Liver (tissue), 9 donors: ENCODE data around the gene SHBG. TPM values are rescaled to one million over a fixed set of nuclear protein-coding genes. Genes with fewer than 3 reads are reported as not detected.

Source experiments
- DNase-seq: peaks from one replicate; pipeline ENCODE4 v3.0.0-alpha.2; 2017; ENCODE audit warnings: low spot score
- H3K27ac ChIP-seq, 2 donors: one replicate each; pipeline ENCODE4 v1.7.0; 2013; ENCODE audit warnings: inconsistent platforms in 2 of 2, low read length in 2 of 2, control low read depth in 1 of 2, low read depth in 1 of 2, mild to moderate bottlenecking in 1 of 2
- H3K27me3 ChIP-seq, 4 donors: one replicate each; pipeline versions ENCODE4 v1.6.1 to v1.7.0; 2013; ENCODE audit warnings: low read length in 3 of 4, inconsistent platforms in 1 of 4, mild to moderate bottlenecking in 1 of 4, moderate library complexity in 1 of 4; ENCODE audit not compliant: control insufficient read depth in 4 of 4, insufficient read depth in 4 of 4
- H3K36me3 ChIP-seq, 4 donors: one replicate each; pipeline versions ENCODE4 v1.6.1 to v1.7.0; 2013; ENCODE audit warnings: low read length in 3 of 4, mild to moderate bottlenecking in 3 of 4, low read depth in 1 of 4, moderate library complexity in 1 of 4; ENCODE audit not compliant: control insufficient read depth in 4 of 4, insufficient read depth in 3 of 4
- H3K4me1 ChIP-seq, 4 donors: one replicate each; pipeline versions ENCODE4 v1.6.1 to v1.7.0; 2013; ENCODE audit warnings: low read length in 3 of 4, mild to moderate bottlenecking in 3 of 4, moderate library complexity in 1 of 4; ENCODE audit not compliant: control insufficient read depth in 4 of 4, insufficient read depth in 4 of 4
- H3K4me3 ChIP-seq, 3 donors: one replicate each; pipeline versions ENCODE4 v1.6.1 to v1.7.0; 2013; ENCODE audit warnings: low read length in 3 of 3, control low read depth in 1 of 3, low read depth in 1 of 3, mild to moderate bottlenecking in 1 of 3
- H3K9ac ChIP-seq, 2 donors: one replicate each; pipeline ENCODE4 v1.7.0; 2013; ENCODE audit warnings: low read length in 2 of 2, mild to moderate bottlenecking in 2 of 2, moderate library complexity in 2 of 2, control low read depth in 1 of 2, low read depth in 1 of 2
- H3K9me3 ChIP-seq, 4 donors: one replicate each; pipeline versions ENCODE4 v1.6.1 to v1.7.0; 2013; ENCODE audit warnings: low read length in 3 of 4; ENCODE audit not compliant: control insufficient read depth in 4 of 4
- EGR1 ChIP-seq, 2 donors: IDR thresholded peaks; 2 replicates each; pipeline ENCODE4 v1.6.1; 2016 to 2018; ENCODE audit warnings: antibody characterized with exemption in 2 of 2, low read depth in 2 of 2
- FOXA1 ChIP-seq: IDR thresholded peaks from 2 replicates; pipeline ENCODE4 v1.6.1; 2016; ENCODE audit warnings: antibody characterized with exemption
- FOXA2 ChIP-seq: IDR thresholded peaks from 2 replicates; pipeline ENCODE4 v1.6.1; 2016; ENCODE audit warnings: antibody characterized with exemption
- GABPA ChIP-seq, 2 donors: IDR thresholded peaks in 1 of 2; conservative IDR thresholded peaks in 1 of 2; 2 replicates each; pipeline ENCODE4 v1.6.1; 2016; ENCODE audit warnings: antibody characterized with exemption in 2 of 2, mild to moderate bottlenecking in 1 of 2, moderate library complexity in 1 of 2
- JUND ChIP-seq, 2 donors: IDR thresholded peaks; 2 replicates each; pipeline ENCODE4 v1.6.1; 2016; ENCODE audit warnings: antibody characterized with exemption in 2 of 2
- MAX ChIP-seq: IDR thresholded peaks from 2 replicates; pipeline ENCODE4 v1.6.1; 2016; ENCODE audit warnings: antibody characterized with exemption
- NR2F2 ChIP-seq: IDR thresholded peaks from 2 replicates; pipeline ENCODE4 v1.6.1; 2016; ENCODE audit warnings: antibody characterized with exemption
- RXRA ChIP-seq, 2 donors: IDR thresholded peaks; 2 replicates each; pipeline ENCODE4 v1.6.1; 2017 to 2018; ENCODE audit warnings: antibody characterized with exemption in 2 of 2, mild to moderate bottlenecking in 1 of 2
- SP1 ChIP-seq: IDR thresholded peaks from 2 replicates; pipeline ENCODE4 v1.6.1; 2018; ENCODE audit warnings: antibody characterized with exemption, mild to moderate bottlenecking
- TAF1 ChIP-seq: conservative IDR thresholded peaks from 2 replicates; pipeline ENCODE4 v1.6.1; 2016; ENCODE audit warnings: antibody characterized with exemption, mild to moderate bottlenecking
- YY1 ChIP-seq: IDR thresholded peaks from 2 replicates; pipeline ENCODE4 v1.6.1; 2016; ENCODE audit warnings: antibody characterized with exemption, mild to moderate bottlenecking
- ZBTB33 ChIP-seq: IDR thresholded peaks from 2 replicates; pipeline ENCODE4 v1.6.1; 2016; ENCODE audit warnings: antibody characterized with exemption
- WGBS: extraction: QIAGEN DNeasy Blood & Tissue Kit; methylation state at CpG from one replicate; pipeline ENCODE4 v1.1.7; 2013; 5-methylcytosine and 5-hydroxymethylcytosine counted together
- polyA plus RNA-seq, 2 donors: library from polyadenylated mRNA; stranded (reverse) in 1 of 2; unstranded in 1 of 2; fragments of 200-250 nt in 1 of 2; fragments of >200 nt in 1 of 2; fragmentation: Nextera tagmentation in 1 of 2; extraction: Ambion mirVana in 1 of 2; gene quantifications; one replicate each; pipeline versions ENCODE4 v1.2.1 to v1.2.3, GENCODE V29; 2013 to 2015
- total RNA-seq, 2 donors: library from RNA; depleted of rRNA; stranded (reverse); fragments of >200 nt; gene quantifications; one replicate each; pipeline ENCODE4 v1.2.3, GENCODE V29; 2014
- TF ChIP-seq, protein P1 (sequence below): fragments of 150-350 bp; IDR thresholded peaks from 2 replicates; pipeline ENCODE4 v1.5.1; 2017; ENCODE audit warnings: improper control_type of control experiment, low read depth, low read length; ENCODE audit not compliant: missing input control
- TF ChIP-seq, protein P2 (sequence below): IDR thresholded peaks from 2 replicates; pipeline ENCODE4 v1.6.1; 2016; ENCODE audit warnings: antibody characterized with exemption, mild to moderate bottlenecking
- TF ChIP-seq, protein P3 (sequence below): IDR thresholded peaks from 2 replicates; pipeline ENCODE4 v1.6.1; 2016; ENCODE audit warnings: antibody characterized with exemption
- donor health status: healthy.
- donor health status: healthy.
- donor health status: healthy.
- donor health status: healthy.
- donor health status: healthy.

The SHBG gene
- total and polyA plus RNA-seq, 4 donors = 3.5 to 61.6 (median 22.2) TPM

- Histone ChIP-seq H3K27me3 (no peaks in the 10 kb centered on the region), H3K4me1 (peaks cover 0 to 5% (median 0%) of the 10 kb centered on the region in 4 donors), H3K9me3 (no peaks in the 10 kb centered on the region), H3K9ac (no peak overlapping the region), H3K36me3 (peaks cover 24 to 70% (median 48%) of the 10 kb centered on the region in 4 donors), H3K27ac (no peak overlapping the region), H3K4me3 (no peak overlapping the region)
- 93% methylated on average over 5 of the region's 5 CpGs for WGBS
- TF ChIP-seq GABPA (IDR thresholded peaks at IDR 0.05 in 1 of 2, conservative IDR thresholded peaks at IDR 0.05 in 1 of 2) (no peak), ZBTB33 (no peak), YY1 (no peak), FOXA2 (no peak)
- no peak for DNase-seq
Measured at GRCh38 chr17:7591596-7591995, 38.3 kb upstream of the SHBG start.

- WGBS = 94% methylated on average over 23 of the region's 23 CpGs
- peaks cover 0 to 5% (median 0%) of the 10 kb centered on the region in 4 donors for H3K4me1 ChIP-seq
- no peak overlapping the region for H3K4me3 ChIP-seq
- DNase-seq = no peak
- H3K36me3 ChIP-seq = peaks cover 22 to 71% (median 51%) of the 10 kb centered on the region in 4 donors
- H3K9me3 ChIP-seq = no peaks in the 10 kb centered on the region
- H3K27me3 ChIP-seq = no peaks in the 10 kb centered on the region
- TF ChIP-seq FOXA1 = no peak
- TF ChIP-seq, protein P1, sequence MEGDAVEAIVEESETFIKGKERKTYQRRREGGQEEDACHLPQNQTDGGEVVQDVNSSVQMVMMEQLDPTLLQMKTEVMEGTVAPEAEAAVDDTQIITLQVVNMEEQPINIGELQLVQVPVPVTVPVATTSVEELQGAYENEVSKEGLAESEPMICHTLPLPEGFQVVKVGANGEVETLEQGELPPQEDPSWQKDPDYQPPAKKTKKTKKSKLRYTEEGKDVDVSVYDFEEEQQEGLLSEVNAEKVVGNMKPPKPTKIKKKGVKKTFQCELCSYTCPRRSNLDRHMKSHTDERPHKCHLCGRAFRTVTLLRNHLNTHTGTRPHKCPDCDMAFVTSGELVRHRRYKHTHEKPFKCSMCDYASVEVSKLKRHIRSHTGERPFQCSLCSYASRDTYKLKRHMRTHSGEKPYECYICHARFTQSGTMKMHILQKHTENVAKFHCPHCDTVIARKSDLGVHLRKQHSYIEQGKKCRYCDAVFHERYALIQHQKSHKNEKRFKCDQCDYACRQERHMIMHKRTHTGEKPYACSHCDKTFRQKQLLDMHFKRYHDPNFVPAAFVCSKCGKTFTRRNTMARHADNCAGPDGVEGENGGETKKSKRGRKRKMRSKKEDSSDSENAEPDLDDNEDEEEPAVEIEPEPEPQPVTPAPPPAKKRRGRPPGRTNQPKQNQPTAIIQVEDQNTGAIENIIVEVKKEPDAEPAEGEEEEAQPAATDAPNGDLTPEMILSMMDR = no peak
- TF ChIP-seq EGR1 (IDR thresholded peaks at IDR 0.05; ENCODE audit: low read depth in 2 of 2) = no peak
- TF ChIP-seq TAF1 = no peak
- TF ChIP-seq NR2F2 = no peak
- no peak for TF ChIP-seq JUND (IDR thresholded peaks at IDR 0.05)
- no peak for TF ChIP-seq GABPA (IDR thresholded peaks at IDR 0.05 in 1 of 2, conservative IDR thresholded peaks at IDR 0.05 in 1 of 2)
- TF ChIP-seq, protein P2, sequence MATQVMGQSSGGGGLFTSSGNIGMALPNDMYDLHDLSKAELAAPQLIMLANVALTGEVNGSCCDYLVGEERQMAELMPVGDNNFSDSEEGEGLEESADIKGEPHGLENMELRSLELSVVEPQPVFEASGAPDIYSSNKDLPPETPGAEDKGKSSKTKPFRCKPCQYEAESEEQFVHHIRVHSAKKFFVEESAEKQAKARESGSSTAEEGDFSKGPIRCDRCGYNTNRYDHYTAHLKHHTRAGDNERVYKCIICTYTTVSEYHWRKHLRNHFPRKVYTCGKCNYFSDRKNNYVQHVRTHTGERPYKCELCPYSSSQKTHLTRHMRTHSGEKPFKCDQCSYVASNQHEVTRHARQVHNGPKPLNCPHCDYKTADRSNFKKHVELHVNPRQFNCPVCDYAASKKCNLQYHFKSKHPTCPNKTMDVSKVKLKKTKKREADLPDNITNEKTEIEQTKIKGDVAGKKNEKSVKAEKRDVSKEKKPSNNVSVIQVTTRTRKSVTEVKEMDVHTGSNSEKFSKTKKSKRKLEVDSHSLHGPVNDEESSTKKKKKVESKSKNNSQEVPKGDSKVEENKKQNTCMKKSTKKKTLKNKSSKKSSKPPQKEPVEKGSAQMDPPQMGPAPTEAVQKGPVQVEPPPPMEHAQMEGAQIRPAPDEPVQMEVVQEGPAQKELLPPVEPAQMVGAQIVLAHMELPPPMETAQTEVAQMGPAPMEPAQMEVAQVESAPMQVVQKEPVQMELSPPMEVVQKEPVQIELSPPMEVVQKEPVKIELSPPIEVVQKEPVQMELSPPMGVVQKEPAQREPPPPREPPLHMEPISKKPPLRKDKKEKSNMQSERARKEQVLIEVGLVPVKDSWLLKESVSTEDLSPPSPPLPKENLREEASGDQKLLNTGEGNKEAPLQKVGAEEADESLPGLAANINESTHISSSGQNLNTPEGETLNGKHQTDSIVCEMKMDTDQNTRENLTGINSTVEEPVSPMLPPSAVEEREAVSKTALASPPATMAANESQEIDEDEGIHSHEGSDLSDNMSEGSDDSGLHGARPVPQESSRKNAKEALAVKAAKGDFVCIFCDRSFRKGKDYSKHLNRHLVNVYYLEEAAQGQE = no peak
- TF ChIP-seq MAX = no peak
- TF ChIP-seq YY1 = no peak
- TF ChIP-seq, protein P3, sequence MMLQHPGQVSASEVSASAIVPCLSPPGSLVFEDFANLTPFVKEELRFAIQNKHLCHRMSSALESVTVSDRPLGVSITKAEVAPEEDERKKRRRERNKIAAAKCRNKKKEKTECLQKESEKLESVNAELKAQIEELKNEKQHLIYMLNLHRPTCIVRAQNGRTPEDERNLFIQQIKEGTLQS = no peak
- no peak for TF ChIP-seq FOXA2
- no peak for TF ChIP-seq SP1
- TF ChIP-seq RXRA (IDR thresholded peaks at IDR 0.05) = no peak
- H3K27ac ChIP-seq = no peak overlapping the region
- H3K9ac ChIP-seq = no peak overlapping the region
Measured at GRCh38 chr17:7592422-7593021, 37.4 kb upstream of the SHBG start.
